GM18511 (cell line): ENCODE data around the gene SPATA20.

Source experiments
- ATAC-seq: cut with Tn5 transposase; IDR thresholded peaks from one replicate; pipeline ENCODE4 v1.9.1; 2021; ENCODE audit warnings: mild to moderate bottlenecking, moderate library complexity; ENCODE audit not compliant: unreplicated experiment

The SPATA20 gene

DNA sequence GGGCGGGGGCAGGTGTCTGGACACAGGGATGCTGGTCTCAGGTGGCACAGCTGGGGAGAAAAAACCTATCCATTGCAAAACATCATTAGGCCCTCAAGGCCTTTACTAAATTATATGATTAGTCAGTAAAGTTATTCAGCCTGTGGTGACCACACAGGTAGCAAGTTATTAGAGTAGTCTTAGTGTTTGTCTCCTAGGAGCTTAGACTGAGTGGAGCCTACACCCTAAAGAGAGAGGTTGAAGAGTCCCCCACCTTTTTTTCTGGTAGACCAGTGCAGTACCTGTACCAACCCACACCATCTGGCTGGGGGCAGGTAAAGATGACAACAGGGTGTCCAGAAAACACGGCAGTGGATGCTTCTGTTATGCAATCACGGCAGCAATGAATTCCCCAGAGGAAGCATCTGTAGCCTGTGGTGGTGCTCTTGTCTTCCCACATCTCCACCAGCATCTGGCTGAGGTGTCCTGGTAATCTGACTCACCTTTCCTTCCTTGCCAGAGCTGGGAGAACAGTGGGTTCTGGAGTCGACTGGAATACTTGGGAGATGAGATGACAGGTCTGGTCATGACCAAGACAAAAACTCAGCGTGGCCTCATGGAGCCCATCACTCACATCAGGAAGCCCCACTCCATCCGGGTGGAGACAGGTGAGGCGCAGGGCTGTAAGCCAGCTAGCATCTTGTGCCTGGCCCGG, 27.7 kb upstream of the SPATA20 start:
- ATAC-seq = no peak

- ATAC-seq = no peak
Measured at GRCh38 chr17:50520483-50520882, 26.5 kb upstream of the SPATA20 start.

- ATAC-seq = no peak
Measured at GRCh38 chr17:50521514-50521913, 25.5 kb upstream of the SPATA20 start.

DNA sequence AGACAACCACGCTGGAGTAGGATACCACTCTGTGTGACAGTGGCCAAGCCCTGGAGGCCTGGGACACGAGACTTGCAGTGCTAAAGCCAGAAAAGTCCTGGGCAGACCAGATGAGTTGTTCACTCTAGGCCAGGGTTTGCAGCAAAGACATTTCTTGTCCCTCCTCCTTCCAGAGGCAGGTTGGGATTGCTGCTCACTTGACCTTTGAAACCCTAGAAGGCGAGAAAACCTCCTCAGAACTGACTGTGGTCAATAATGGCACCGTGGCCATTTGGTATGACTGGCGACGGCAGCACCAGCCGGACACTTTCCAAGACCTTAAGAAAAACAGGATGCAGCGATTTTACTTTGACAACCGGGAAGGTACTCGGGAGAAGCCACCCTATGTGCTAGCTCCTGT, 24.2 kb upstream of the SPATA20 start:
- no peak for ATAC-seq

- no peak for ATAC-seq
Measured at GRCh38 chr17:50523208-50523607, 23.8 kb upstream of the SPATA20 start.

GRCh38 chr17:50524838-50525237, 22.1 kb upstream of the SPATA20 start:
- ATAC-seq = no peak

DNA sequence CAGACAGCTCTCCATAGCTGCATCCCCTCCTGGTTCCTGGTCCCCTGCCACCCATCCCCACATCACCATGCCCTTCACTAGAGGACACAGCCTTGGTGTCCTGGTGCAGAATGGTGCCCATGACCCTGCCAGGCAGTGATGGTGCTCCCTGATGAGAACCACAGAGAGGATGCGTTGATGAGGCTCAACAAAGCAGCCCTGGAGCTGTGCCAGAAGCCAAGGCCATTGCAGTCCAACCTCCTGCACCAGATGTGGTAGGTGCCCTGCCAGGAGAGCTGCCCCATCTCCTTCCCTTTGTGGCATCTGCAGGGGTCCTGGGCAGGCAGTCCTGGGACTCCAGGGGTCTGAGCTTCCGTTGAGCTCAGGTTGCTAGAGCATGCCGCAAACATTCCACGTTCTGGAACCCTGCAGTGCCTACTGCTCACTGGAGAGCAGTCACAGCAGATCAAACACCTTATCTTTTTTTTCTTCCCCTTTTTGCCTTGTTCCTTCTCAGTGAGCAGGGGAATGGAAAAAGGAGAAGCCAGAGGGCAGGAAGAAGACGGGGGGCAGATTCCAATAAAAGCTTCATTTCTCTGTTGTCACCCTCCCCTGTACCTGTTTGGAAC, 19.7 kb upstream of the SPATA20 start:
- no peak for ATAC-seq

- ATAC-seq = no peak
Measured at GRCh38 chr17:50527949-50528474, 19.0 kb upstream of the SPATA20 start.

- no peak for ATAC-seq
Measured at GRCh38 chr17:50529849-50530248, 17.1 kb upstream of the SPATA20 start.

- no peak for ATAC-seq
Measured at GRCh38 chr17:50531428-50532025, 15.4 kb upstream of the SPATA20 start.

GRCh38 chr17:50532452-50533024, 14.4 kb upstream of the SPATA20 start, which contains the start of gene EPN3:
TSS of gene EPN3 (plus strand) at chr17:50532735. CDS start at chr17:50536557, 3,822 bp downstream.
- no peak for ATAC-seq

DNA sequence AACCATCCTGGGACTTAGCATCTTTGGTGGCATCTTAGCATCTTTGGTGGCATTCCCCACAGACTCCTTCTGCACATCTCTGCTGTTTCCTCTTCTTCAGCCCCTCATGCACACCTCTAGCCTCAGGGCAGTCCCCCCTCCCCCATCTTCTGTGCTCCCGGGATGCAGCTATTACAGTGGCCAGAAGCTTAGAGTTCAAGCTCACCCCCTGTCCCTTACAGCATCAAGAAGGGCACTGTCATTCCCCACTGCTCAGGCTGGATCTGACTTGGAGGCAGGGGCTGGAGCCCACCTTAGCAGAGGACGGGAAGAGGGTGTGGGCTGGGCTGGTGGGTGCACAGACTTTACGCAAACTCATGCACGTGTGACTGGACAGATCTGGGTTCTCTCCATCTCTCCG, 13.8 kb upstream of the SPATA20 start:
- no peak for ATAC-seq

GRCh38 chr17:50533720-50534148, 13.2 kb upstream of the SPATA20 start:
- no peak for ATAC-seq

GRCh38 chr17:50534222-50534978, 12.6 kb upstream of the SPATA20 start:
- no peak for ATAC-seq

- no peak for ATAC-seq
Measured at GRCh38 chr17:50534979-50535326, 12.0 kb upstream of the SPATA20 start.

- no peak for ATAC-seq
Measured at GRCh38 chr17:50535407-50535806, 11.6 kb upstream of the SPATA20 start.

- ATAC-seq = no peak
Measured at GRCh38 chr17:50536683-50537646, 10.0 kb upstream of the SPATA20 start.

DNA sequence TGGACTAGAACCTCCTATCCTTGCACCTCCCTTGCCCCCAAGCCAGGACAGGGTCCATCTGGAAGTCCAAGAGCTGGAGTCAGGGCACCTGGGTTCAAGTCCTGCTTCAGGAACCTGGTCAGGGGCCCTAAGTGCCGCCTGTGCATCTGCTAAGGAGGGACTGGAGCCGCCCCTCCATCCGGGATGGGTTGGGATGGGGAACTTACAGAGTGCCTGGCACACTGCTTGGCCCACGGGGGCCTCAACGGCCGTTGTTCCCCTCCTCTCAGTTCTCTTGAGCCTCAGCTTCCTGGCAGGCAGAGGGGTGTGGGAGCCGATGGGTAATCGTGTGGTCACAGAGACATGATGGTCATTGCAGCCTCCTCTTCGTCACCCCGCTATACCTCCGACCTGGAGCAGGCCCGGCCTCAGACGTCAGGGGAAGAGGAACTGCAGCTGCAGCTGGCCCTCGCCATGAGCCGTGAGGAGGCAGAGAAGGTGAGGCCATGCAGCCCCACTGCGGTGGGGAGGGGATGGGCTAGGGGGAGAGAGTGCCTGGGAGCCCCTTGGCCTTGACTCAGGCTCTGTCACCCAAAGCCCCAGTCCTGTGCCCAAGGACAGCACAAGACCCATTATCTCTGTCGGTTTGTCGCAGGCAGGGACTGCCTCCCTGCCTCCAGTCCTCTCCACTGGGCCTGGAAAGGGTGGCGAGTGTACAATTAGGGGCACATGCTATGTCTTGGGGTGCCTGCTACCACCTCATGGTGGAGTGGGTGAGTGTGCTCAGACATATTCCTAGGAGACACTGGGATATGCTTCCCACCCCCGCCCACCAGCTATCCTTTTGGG, 9.0 kb upstream of the SPATA20 start:
- no peak for ATAC-seq
